ENCODE measurements around the gene WNT2B. TPM values are rescaled to one million over a fixed set of nuclear protein-coding genes. Genes with fewer than 3 reads are reported as not detected.

Gene WNT2B
- total and polyA plus RNA-seq, 2 of the 8 experiments (the other 6 are each of a cell fraction or from before 2014, with no cell fraction given) = 0.33 to 2.0 TPM

GRCh38 chr1:112509660-112510178 lies 954 bp downstream of the WNT2B start:
- H3K23ac ChIP-seq (ENCODE audit: insufficient read length) = no peak overlapping the region
- H3K36me3 ChIP-seq (ENCODE audit: control insufficient read depth in 2 of 4, insufficient read depth in 4 of 4, low read length in 3 of 4) = no peaks in the 10 kb centered on the region; a peak in 1 of 8 replicates
- peak overlapping the region; percentile 18; the same call in 1 of the 2 replicates for H2BK12ac ChIP-seq (ENCODE audit: low read depth, low read length)
- H3K4me1 ChIP-seq (replicated peaks in 1 of 4; ENCODE audit: control insufficient read depth in 3 of 4, insufficient read depth in 4 of 4, low read length in 3 of 4) = peaks cover 0 to 21% (median 8%) of the 10 kb centered on the region in 4 experiments; a peak in 5 of 7 replicates
- no peak overlapping the region; the same call in 1 of the 2 replicates for H2BK5ac ChIP-seq (ENCODE audit: low read depth, low read length)
- no peak overlapping the region for H2BK120ac ChIP-seq (replicated peaks; ENCODE audit: low read depth, low read length)
- no peak overlapping the region for H3K27ac ChIP-seq (ENCODE audit: low read depth, low read length)
- ChIA-PET CTCF (ENCODE audit: partially characterized antibody) (interaction anchor here (0.7 to 6.4 kb wide), 9 partner anchors 8 to 164 kb away, joined by 3 to 28 read pairs (median 3); no protein-coding TSS in a partner anchor), POLR2A (ENCODE audit: partially characterized antibody) (interaction anchor here (1.2 to 4.0 kb wide), 4 partner anchors 13 to 204 kb away, joined by 3 to 22 read pairs (median 4); no protein-coding TSS in a partner anchor)
- no peaks in the 10 kb centered on the region for H3K9me3 ChIP-seq (ENCODE audit: insufficient read depth in 2 of 2, low read depth in 1 of 2, low read length in 1 of 2)
- 5% methylated on average over 13 of the region's 16 CpGs; no CpG with 5 or more reads in 1 of the 2 experiments for WGBS, 2 experiments (ENCODE audit: extremely low coverage in 1 of 2, insufficient coverage in 1 of 2, insufficient read length in 1 of 2, insufficient replicate concordance in 2 of 2, low coverage in 1 of 2, low lambda C conversion rate in 2 of 2, missing lambda C conversion rate in 1 of 2)
- H3K4me3 ChIP-seq (ENCODE audit: extremely low read depth in 1 of 4, insufficient read depth in 2 of 4, low read depth in 3 of 4, low read length in 4 of 4) = peak overlapping the region; percentile 72 to 84 (median 82); a peak in 7 of 8 replicates
- DNase-seq (ENCODE audit: low read depth in 1 of 2, low spot score in 2 of 2) (no peak), FAIRE-seq (no peak)
- no peak overlapping the region for H3K4ac ChIP-seq (replicated peaks; ENCODE audit: insufficient read length, low read depth, low read length)
- H2AFZ ChIP-seq (ENCODE audit: low read length) = peak overlapping the region; percentile 67; the same call in 1 of the 2 replicates
- H3K79me2 ChIP-seq (ENCODE audit: control insufficient read depth in 1 of 2, insufficient read depth in 2 of 2, low read length in 2 of 2) = no peaks in the 10 kb centered on the region
- 0 out of 2 replicates have a peak overlapping the region, but pooled peaks have one; percentile 25 for H3K18ac ChIP-seq (ENCODE audit: extremely low read depth, low read length)
- H3K23me2 ChIP-seq (ENCODE audit: low read depth, low read length) = peaks cover 17% of the 10 kb centered on the region
- H3K9ac ChIP-seq (replicated peaks in 1 of 4; ENCODE audit: extremely low read depth in 1 of 4, low read depth in 3 of 4, low read length in 3 of 4) = no peak overlapping the region
- no peak overlapping the region for H4K5ac ChIP-seq (ENCODE audit: insufficient read length, low read depth, low read length)
- peaks cover 26 to 81% (median 63%) of the 10 kb centered on the region in 4 experiments for H3K27me3 ChIP-seq (replicated peaks in 1 of 4; ENCODE audit: control insufficient read depth in 3 of 4, extremely low read depth in 1 of 4, insufficient read depth in 3 of 4, low read length in 3 of 4)
- H4K20me1 ChIP-seq (replicated peaks in 1 of 2; ENCODE audit: control insufficient read depth in 1 of 2, insufficient read depth in 2 of 2, low read length in 2 of 2) = no peaks in the 10 kb centered on the region
- no peaks in the 10 kb centered on the region for H3K79me1 ChIP-seq (ENCODE audit: low read depth, low read length)
- H2AK5ac ChIP-seq (ENCODE audit: low read depth, low read length) = no peak overlapping the region
- H3K14ac ChIP-seq (ENCODE audit: insufficient read length) = no peak overlapping the region
- H3K4me2 ChIP-seq (ENCODE audit: insufficient read depth in 1 of 2, low read depth in 2 of 2, low read length in 2 of 2) = peak overlapping the region; percentile 66 to 98
- H4K8ac ChIP-seq (ENCODE audit: extremely low read depth, insufficient read depth, low read length) = no peak overlapping the region
- TF ChIP-seq USF2 (IDR thresholded peaks at IDR 0.05; ENCODE audit: low read length) (no peak), GTF2F1 (IDR thresholded peaks at IDR 0.05; ENCODE audit: borderline replicate concordance, low read depth, low read length) (no peak), SP1 (IDR thresholded peaks at IDR 0.05; ENCODE audit: low read depth, low read length) (no peak), RNF2 (IDR thresholded peaks at IDR 0.05; ENCODE audit: borderline replicate concordance, low read depth, low read length, missing control alignments, poor library complexity, severe bottlenecking) (peak; percentile 37), KDM1A (IDR thresholded peaks at IDR 0.05; ENCODE audit: borderline replicate concordance, low read length) (no peak), RAD21 (IDR thresholded peaks at IDR 0.05 in 1 of 2, conservative IDR thresholded peaks at IDR 0.05 in 1 of 2; ENCODE audit: low read depth in 2 of 2, low read length in 2 of 2) (no peak), SUZ12 (IDR thresholded peaks at IDR 0.05; ENCODE audit: low read length) (peak; percentile 93), EZH2 (IDR thresholded peaks at IDR 0.05; ENCODE audit: low read depth, low read length, severe bottlenecking) (peak; percentile 95), HDAC2 (IDR thresholded peaks at IDR 0.05; ENCODE audit: borderline replicate concordance in 1 of 2, low read depth in 2 of 2, low read length in 2 of 2) (no peak), KDM5A (IDR thresholded peaks at IDR 0.05; ENCODE audit: low read length) (no peak)
- H3K56ac ChIP-seq (replicated peaks; ENCODE audit: insufficient read length, low read depth, low read length) = no peak overlapping the region
- H4K91ac ChIP-seq (replicated peaks; ENCODE audit: insufficient read length, low read length) = no peak overlapping the region
- no peak overlapping the region for H2BK15ac ChIP-seq (ENCODE audit: low read length)
- H2BK20ac ChIP-seq (ENCODE audit: low read length) = 0 out of 2 replicates have a peak overlapping the region, but pooled peaks have one; percentile 2
